PC-3 (cell line): ENCODE data around the gene RBM33. TPM values are rescaled to one million over a fixed set of nuclear protein-coding genes. Genes with fewer than 3 reads are reported as not detected.

Experiments
- ATAC-seq: fragments of 200-7000 bp; cut with Tn5 transposase; 2 replicates; pipeline ENCODE4 v1.9.1; 2020; ENCODE audit warnings: mild to moderate bottlenecking, moderate library complexity
- BruUV-seq: library from RNA; stranded (reverse); fragments of 400-500 nt; replicated peaks from 2 replicates; lab custom pipeline; 2021; lab: Mats Ljungman, UMichigan
- CTCF ChIA-PET: fragments of 300-600 bp; sonication (Branson Sonifier 250); formaldehyde crosslinking; loops from one replicate; lab custom pipeline; 2022; ENCODE audit warnings: antibody characterized with exemption; lab: Charles Lee
- POLR2A ChIA-PET: fragments of 300-600 bp; sonication (Branson Sonifier 250); formaldehyde crosslinking; loops from one replicate; lab custom pipeline; 2022; ENCODE audit warnings: antibody characterized with exemption; ENCODE audit not compliant: unreplicated experiment; lab: Charles Lee
- DNase-seq: peaks from one replicate; pipeline ENCODE4 v3.0.0-alpha.2; 2015
- H2AFZ ChIP-seq: fragments of 300-600 bp; sonication (generic); 2 replicates; pipeline ENCODE4 v1.6.0; 2016; ENCODE audit warnings: antibody characterized with exemption, low read length
- H3F3A ChIP-seq: fragments of 300-600 bp; sonication (generic); one replicate; pipeline ENCODE4 v1.6.0; 2017; ENCODE audit warnings: antibody characterized with exemption, low read length, control low read depth, mild to moderate bottlenecking; ENCODE audit not compliant: unreplicated experiment
- H3K27ac ChIP-seq: fragments of 300-600 bp; sonication (generic); 2 replicates; pipeline ENCODE4 v1.5.1; 2016; ENCODE audit warnings: mild to moderate bottlenecking, low read length
- H3K27me3 ChIP-seq: fragments of 300-600 bp; sonication (generic); 2 replicates; pipeline ENCODE4 v1.6.1; 2016; ENCODE audit warnings: low read length, mixed read lengths
- H3K36me3 ChIP-seq: fragments of 300-600 bp; sonication (generic); 2 replicates; pipeline ENCODE4 v1.6.1; 2016; ENCODE audit warnings: low read depth, mixed run types, low read length, mixed read lengths
- H3K4me1 ChIP-seq: fragments of 300-600 bp; sonication (generic); 2 replicates; pipeline ENCODE4 v1.5.1; 2016; ENCODE audit warnings: low read length; ENCODE audit not compliant: insufficient read depth
- H3K4me2 ChIP-seq: fragments of 300-600 bp; sonication (generic); 2 replicates; pipeline ENCODE4 v1.6.0; 2016; ENCODE audit warnings: low read length
- H3K4me3 ChIP-seq: fragments of 300-600 bp; sonication (generic); 2 replicates; pipeline ENCODE4 v1.5.1; 2016; ENCODE audit warnings: mild to moderate bottlenecking, low read length, mixed read lengths
- H3K79me2 ChIP-seq: fragments of 300-600 bp; sonication (generic); 2 replicates; pipeline ENCODE4 v1.6.1; 2017; ENCODE audit warnings: low read length, mixed read lengths
- H3K9ac ChIP-seq: fragments of 300-600 bp; sonication (generic); 2 replicates; pipeline ENCODE4 v1.6.0; 2016; ENCODE audit warnings: mild to moderate bottlenecking, low read length
- H3K9me2 ChIP-seq: fragments of 300-600 bp; sonication (generic); replicated peaks from 2 replicates; pipeline ENCODE4 v1.6.1; 2016; ENCODE audit warnings: mixed run types, low read length, mixed read lengths
- H3K9me3 ChIP-seq: fragments of 300-600 bp; sonication (generic); 2 replicates; pipeline ENCODE4 v1.6.1; 2016; ENCODE audit warnings: low read length, mixed read lengths
- H4K20me1 ChIP-seq: fragments of 300-600 bp; sonication (generic); 2 replicates; pipeline ENCODE4 v1.6.1; 2016; ENCODE audit warnings: low read length, mixed read lengths
- EZH2 ChIP-seq: fragments of 300-600 bp; sonication (generic); IDR thresholded peaks from one replicate; pipeline ENCODE4 v1.6.1; 2017; ENCODE audit warnings: antibody characterized with exemption, mild to moderate bottlenecking, low read length; ENCODE audit not compliant: unreplicated experiment
- EZH2phosphoT487 ChIP-seq: fragments of 300-600 bp; sonication (generic); IDR thresholded peaks from 2 replicates; pipeline ENCODE4 v1.6.1; 2018; ENCODE audit warnings: mild to moderate bottlenecking, antibody characterized with exemption, low read length, borderline replicate concordance
- intact Hi-C: fragments of 100-400 bp; cut with micrococcal nuclease; formaldehyde crosslinking; loops from 2 replicates; pipeline ENCODE4 v1.9.0; 2023
- total RNA-seq: library from RNA; depleted of rRNA; stranded (reverse); fragments of >200 nt; gene quantifications from 2 replicates; pipeline ENCODE4 v1.2.3, GENCODE V29; 2014
- TF ChIP-seq, protein P1 (sequence below): fragments of 300-600 bp; sonication (generic); conservative IDR thresholded peaks from 2 replicates; pipeline ENCODE4 v1.5.1; 2017; ENCODE audit warnings: antibody characterized with exemption, low read depth, mild to moderate bottlenecking, low read length

Gene RBM33
- total RNA-seq, 1 experiment from 2014 or later, result 25.3 TPM

DNA sequence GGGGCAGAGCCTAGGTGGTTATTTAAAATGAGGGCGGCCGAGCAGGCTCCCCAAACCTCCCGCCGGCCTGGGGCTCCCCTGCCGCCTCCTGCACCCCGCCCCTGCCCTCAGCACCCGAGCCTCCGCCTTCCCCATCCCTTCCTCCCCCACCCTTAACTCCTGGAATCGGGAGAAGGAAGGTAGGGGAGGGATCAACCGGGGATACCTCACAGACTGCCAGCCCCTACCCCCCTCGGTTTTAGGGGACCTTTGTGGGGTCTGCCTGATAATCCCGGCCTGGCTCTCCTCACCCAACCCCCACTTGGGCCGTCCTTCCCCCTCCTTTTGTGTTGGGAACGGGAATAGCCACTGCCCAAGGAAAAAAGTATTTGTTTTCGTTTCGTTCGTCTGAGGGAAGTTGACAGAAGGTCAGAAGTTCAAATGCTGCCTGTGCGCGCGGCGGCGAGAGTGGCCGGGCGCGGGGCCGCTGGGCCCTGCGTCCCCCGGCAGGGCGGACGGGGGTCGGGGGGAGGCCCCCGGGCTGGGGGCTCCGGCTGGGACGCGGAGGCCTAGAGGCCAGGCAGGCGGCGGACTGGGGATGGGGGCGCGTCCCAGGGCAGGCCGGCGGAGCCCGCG is 165.0 kb downstream of the RBM33 start:
- Histone ChIP-seq H3K4me2 (peak overlapping the region; percentile 92), H3K4me3 (peak overlapping the region; percentile 65), H3K79me2 (no peaks in the 10 kb centered on the region), H3K36me3 (no peaks in the 10 kb centered on the region), H4K20me1 (no peaks in the 10 kb centered on the region), H3K4me1 (peaks cover 24% of the 10 kb centered on the region), H3K9ac (no peak overlapping the region), H3K27ac (no peak overlapping the region), H3K9me3 (no peaks in the 10 kb centered on the region), H3F3A (no peaks in the 10 kb centered on the region), H3K9me2 (no peaks in the 10 kb centered on the region), H2AFZ (peak overlapping the region; percentile 77), H3K27me3 (peaks cover 52% of the 10 kb centered on the region)
- CTCF ChIA-PET, result no interaction called here
- DNase-seq, result no peak
- ATAC-seq, result no peak
- intact Hi-C loops, result no loop called here
- TF ChIP-seq, protein P1, sequence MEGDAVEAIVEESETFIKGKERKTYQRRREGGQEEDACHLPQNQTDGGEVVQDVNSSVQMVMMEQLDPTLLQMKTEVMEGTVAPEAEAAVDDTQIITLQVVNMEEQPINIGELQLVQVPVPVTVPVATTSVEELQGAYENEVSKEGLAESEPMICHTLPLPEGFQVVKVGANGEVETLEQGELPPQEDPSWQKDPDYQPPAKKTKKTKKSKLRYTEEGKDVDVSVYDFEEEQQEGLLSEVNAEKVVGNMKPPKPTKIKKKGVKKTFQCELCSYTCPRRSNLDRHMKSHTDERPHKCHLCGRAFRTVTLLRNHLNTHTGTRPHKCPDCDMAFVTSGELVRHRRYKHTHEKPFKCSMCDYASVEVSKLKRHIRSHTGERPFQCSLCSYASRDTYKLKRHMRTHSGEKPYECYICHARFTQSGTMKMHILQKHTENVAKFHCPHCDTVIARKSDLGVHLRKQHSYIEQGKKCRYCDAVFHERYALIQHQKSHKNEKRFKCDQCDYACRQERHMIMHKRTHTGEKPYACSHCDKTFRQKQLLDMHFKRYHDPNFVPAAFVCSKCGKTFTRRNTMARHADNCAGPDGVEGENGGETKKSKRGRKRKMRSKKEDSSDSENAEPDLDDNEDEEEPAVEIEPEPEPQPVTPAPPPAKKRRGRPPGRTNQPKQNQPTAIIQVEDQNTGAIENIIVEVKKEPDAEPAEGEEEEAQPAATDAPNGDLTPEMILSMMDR, result no peak
- no peak for TF ChIP-seq EZH2phosphoT487
- no peak for TF ChIP-seq EZH2
- POLR2A ChIA-PET, result no interaction called here
- BruUV-seq, result no TSS peak

DNA sequence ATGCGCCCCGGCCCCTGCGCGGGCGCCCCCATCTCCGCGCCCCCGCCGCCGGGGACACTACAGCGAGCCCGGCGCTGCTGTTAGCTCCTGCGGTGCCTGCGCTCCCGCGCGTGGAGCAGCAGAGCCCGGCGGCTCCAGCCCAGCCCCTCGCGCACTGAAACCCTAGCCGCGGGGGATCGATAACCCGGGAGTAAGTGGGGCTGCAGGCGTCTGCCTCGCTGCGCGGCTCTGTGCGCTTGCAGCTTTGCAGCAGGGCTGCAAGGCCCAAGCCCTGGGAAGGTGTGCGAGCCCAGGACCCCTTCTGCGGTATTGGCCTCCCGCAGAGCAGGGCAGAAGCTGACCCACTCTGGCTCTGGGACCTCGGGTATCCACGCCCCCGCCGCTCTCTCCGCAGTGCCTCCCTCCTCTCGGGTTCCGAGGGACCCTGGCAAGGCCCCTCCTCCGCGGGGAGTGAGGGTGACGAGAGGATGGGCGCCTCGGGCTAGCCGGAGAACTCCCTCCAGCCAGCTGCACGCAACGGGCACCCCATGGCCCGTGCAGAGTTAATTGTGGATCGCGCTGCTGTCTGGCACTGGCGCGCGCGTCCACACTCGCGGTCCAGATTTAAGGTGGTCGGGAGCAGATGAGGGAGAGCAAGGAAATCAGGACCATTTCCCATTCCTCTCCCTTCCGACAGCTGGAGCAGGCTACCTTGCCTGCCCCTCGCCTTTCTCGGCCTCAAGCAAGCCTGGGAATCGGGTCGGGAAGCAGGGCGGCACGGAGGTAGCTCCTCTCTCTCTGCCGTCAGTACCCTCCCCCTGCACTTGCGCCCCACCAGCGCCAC is 165.7 kb downstream of the RBM33 start:
- Histone ChIP-seq H2AFZ (no peak overlapping the region), H3K9ac (no peak overlapping the region), H3K27ac (no peak overlapping the region), H3K4me3 (peak overlapping the region; percentile 44; the same call in 1 of the 2 replicates), H3K4me1 (peaks cover 23% of the 10 kb centered on the region), H3K4me2 (peak overlapping the region; percentile 84), H3K79me2 (no peaks in the 10 kb centered on the region), H4K20me1 (no peaks in the 10 kb centered on the region), H3K27me3 (peaks cover 52% of the 10 kb centered on the region), H3K9me2 (no peaks in the 10 kb centered on the region), H3K36me3 (no peaks in the 10 kb centered on the region), H3K9me3 (no peaks in the 10 kb centered on the region), H3F3A (no peaks in the 10 kb centered on the region)
- ATAC-seq, result no peak
- TF ChIP-seq EZH2phosphoT487, result peak; percentile 24; the same call in 1 of the 2 replicates
- TF ChIP-seq EZH2, result peak; percentile 71
- TF ChIP-seq, protein P1, result no peak
- POLR2A ChIA-PET, result interaction anchor here (0.6 kb wide), 1 partner anchor 1090 kb away, joined by 3 read pairs; no protein-coding TSS in a partner anchor
- CTCF ChIA-PET, result interaction anchor here (0.7 to 1.0 kb wide), 2 partner anchors 15 to 76 kb away, joined by 3 to 14 read pairs; no protein-coding TSS in a partner anchor
- intact Hi-C loops, result loop anchor here (5.0 kb wide), 1 partner anchor 152 kb away; no protein-coding TSS in a partner anchor
- DNase-seq, result no peak
- no TSS peak for BruUV-seq
